Stimulated activated naive CD4-positive, alpha-beta T cell (primary cell): ENCODE measurements around the gene MAP3K20.

Source experiments
- DNase-seq, 6 experiments: peaks; one replicate each; lab custom pipeline; 2025; lab: John Stamatoyannopoulos, UW

Gene MAP3K20

GRCh38 chr2:173050684-173051083 lies 25.0 kb upstream of the MAP3K20 start:
- no peak for DNase-seq

- DNase-seq: no peak
Observed at GRCh38 chr2:173051463-173052215, 24.0 kb upstream of the MAP3K20 start.

- no peak for DNase-seq
Observed at GRCh38 chr2:173053043-173053699, 22.5 kb upstream of the MAP3K20 start.

GRCh38 chr2:173054466-173054865 lies 21.2 kb upstream of the MAP3K20 start:
- DNase-seq: no peak

GRCh38 chr2:173056705-173057364 lies 18.8 kb upstream of the MAP3K20 start:
- DNase-seq: no peak

- DNase-seq: no peak
Observed at GRCh38 chr2:173058097-173058496, 17.5 kb upstream of the MAP3K20 start.

GRCh38 chr2:173058673-173059072 lies 17.0 kb upstream of the MAP3K20 start:
- no peak for DNase-seq

GRCh38 chr2:173059292-173059691 lies 16.4 kb upstream of the MAP3K20 start:
- no peak for DNase-seq

GRCh38 chr2:173059971-173060461 lies 15.6 kb upstream of the MAP3K20 start:
- DNase-seq: no peak

- DNase-seq: no peak
Observed at GRCh38 chr2:173062801-173063200, 12.8 kb upstream of the MAP3K20 start.

- DNase-seq: no peak
Observed at GRCh38 chr2:173064151-173064805, 11.4 kb upstream of the MAP3K20 start.

- no peak for DNase-seq
Observed at GRCh38 chr2:173066887-173067676, 8.6 kb upstream of the MAP3K20 start.

- DNase-seq: no peak
Observed at GRCh38 chr2:173075056-173075780, 428 bp upstream of the MAP3K20 start.

- DNase-seq: no peak
Observed at GRCh38 chr2:173076581-173077345, 1.1 kb downstream of the MAP3K20 start.

- DNase-seq: no peak
Observed at GRCh38 chr2:173077506-173078177, 2.0 kb downstream of the MAP3K20 start.

GRCh38 chr2:173079141-173079540 lies 3.5 kb downstream of the MAP3K20 start:
- no peak for DNase-seq

GRCh38 chr2:173079973-173080860 lies 4.6 kb downstream of the MAP3K20 start:
- DNase-seq: no peak

- no peak for DNase-seq
Observed at GRCh38 chr2:173086518-173087213, 11.0 kb downstream of the MAP3K20 start.
